Measurements from ENCODE around the gene OR4C11. TPM values are rescaled to one million over a fixed set of nuclear protein-coding genes. Genes with fewer than 3 reads are reported as not detected.

OR4C11 gene
- total RNA-seq (ENCODE audit: unreplicated experiment) = not detected
- long read RNA-seq = 0 reads

DNA sequence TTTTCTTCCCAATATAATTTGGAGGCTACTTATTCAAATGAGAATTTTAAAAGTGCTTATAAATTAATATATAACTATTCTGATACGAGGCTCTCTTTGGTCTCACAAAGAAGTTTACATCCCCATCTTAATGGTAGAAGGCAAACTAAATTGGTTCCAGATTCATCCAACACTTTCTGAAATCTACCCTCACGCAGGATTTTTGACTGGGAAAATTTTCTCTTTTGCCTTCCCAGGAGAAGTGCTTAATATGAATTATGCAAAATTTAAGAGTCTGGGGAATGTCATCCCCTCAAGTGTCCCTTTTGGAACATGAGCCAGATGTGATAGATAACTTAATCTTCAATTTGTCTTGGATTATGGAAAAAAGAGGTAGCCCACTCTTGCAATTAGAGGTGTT, at the start of gene OR4C11:
TSS of gene OR4C11 (minus strand) at position 101 of the 400 bp plus-strand sequence. CDS start 3,272 bp downstream, outside the sequence.
- H3K27me3 Mint-ChIP-seq (ENCODE audit: unreplicated experiment) = no peaks in the 10 kb centered on the region
- no peak within 1 kb of the TSS for H3K27ac Mint-ChIP-seq (ENCODE audit: unreplicated experiment)
- TF ChIP-seq CTCF (IDR thresholded peaks at IDR 0.05; ENCODE audit: unreplicated experiment) = no peak
- no peak within 1 kb of the TSS for H3K4me3 Mint-ChIP-seq (ENCODE audit: unreplicated experiment)
- DNase-seq (ENCODE audit: low spot score) = no peak
- H3K4me1 Mint-ChIP-seq (ENCODE audit: unreplicated experiment) = no peaks in the 10 kb centered on the region
- peaks cover 13% of the 10 kb centered on the region for H3K9me3 Mint-ChIP-seq (ENCODE audit: unreplicated experiment)
- no peaks in the 10 kb centered on the region for H3K36me3 Mint-ChIP-seq (ENCODE audit: low read depth, unreplicated experiment)

DNA sequence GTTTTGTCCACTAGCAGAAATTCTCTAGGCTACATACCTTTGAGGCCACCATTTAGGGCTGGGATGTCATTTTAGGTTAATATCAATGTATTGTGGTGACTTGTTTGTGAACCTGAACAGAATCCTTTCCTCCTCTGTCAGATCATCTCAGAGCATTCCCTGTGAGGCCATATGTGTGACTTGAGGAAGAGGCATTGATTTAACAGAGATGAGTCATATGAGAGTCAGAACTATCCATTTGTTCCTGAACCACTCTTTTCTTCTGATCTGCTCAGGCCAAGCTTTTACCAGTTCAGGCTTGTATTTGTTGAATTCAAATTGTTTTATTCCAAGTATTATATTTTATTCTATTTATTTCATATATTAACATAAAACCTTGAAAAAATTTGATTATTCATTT, 47.7 kb upstream of the OR4C11 start:
- no peak overlapping the region for H3K4me3 Mint-ChIP-seq (ENCODE audit: unreplicated experiment)
- peaks cover 3% of the 10 kb centered on the region for H3K36me3 Mint-ChIP-seq (ENCODE audit: low read depth, unreplicated experiment)
- peaks cover 25% of the 10 kb centered on the region for H3K9me3 Mint-ChIP-seq (ENCODE audit: unreplicated experiment)
- H3K4me1 Mint-ChIP-seq (ENCODE audit: unreplicated experiment) = no peaks in the 10 kb centered on the region
- TF ChIP-seq CTCF (IDR thresholded peaks at IDR 0.05; ENCODE audit: unreplicated experiment) = no peak
- no peak for DNase-seq (ENCODE audit: low spot score)
- H3K27me3 Mint-ChIP-seq (ENCODE audit: unreplicated experiment) = no peaks in the 10 kb centered on the region
- no peak overlapping the region for H3K27ac Mint-ChIP-seq (ENCODE audit: unreplicated experiment)

DNA sequence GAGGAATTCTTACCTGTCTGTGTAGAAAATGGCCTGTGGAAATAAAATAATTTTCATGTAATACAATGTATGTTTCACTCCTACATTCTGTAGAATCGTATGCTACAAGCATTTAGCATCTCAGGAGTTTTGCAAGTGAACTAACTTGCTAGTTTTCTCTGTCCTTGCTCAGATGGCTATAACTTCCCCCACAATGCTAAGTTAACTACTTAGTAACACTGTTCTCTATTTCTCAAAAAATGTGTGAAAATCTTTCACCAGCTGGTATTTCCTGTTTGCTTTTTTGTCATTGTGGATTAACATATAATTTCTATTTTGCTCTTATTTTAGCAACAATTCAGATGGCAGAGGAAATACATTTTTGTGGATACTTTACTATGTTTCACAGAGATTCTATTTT, 45.1 kb upstream of the OR4C11 start:
- Mint-ChIP-seq H3K9me3 (ENCODE audit: unreplicated experiment) (peaks cover 26% of the 10 kb centered on the region), H3K4me1 (ENCODE audit: unreplicated experiment) (no peaks in the 10 kb centered on the region), H3K27ac (ENCODE audit: unreplicated experiment) (no peak overlapping the region), H3K27me3 (ENCODE audit: unreplicated experiment) (no peaks in the 10 kb centered on the region), H3K4me3 (ENCODE audit: unreplicated experiment) (no peak overlapping the region), H3K36me3 (ENCODE audit: low read depth, unreplicated experiment) (peaks cover 3% of the 10 kb centered on the region)
- DNase-seq (ENCODE audit: low spot score) = no peak
- TF ChIP-seq CTCF (IDR thresholded peaks at IDR 0.05; ENCODE audit: unreplicated experiment) = no peak

DNA sequence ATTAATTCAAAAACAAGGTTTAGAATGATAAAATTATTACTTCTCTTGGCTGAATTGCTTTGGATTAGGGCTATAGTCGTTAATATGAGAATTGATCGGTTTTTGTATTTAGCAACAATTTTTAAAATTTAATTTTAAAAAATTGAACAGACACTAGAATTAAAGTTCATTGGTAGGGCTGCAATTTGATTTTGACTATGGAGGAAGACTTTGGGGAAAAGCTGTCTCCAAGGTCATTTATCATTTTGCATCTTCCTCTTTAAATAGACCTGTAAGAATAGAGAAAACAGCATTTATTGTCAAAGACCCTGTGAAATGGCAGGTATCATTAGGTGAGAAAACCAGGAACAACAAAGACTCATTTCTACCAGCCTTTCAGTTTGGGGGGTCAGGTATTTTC, 40.6 kb upstream of the OR4C11 start, which contains the start of gene OR4S2:
TSS of gene OR4S2 (plus strand) at position 301 of the 400 bp plus-strand sequence. CDS start 2,577 bp downstream, outside the sequence.
- no peak within 1 kb of the TSS for H3K27ac Mint-ChIP-seq (ENCODE audit: unreplicated experiment)
- no peaks in the 10 kb centered on the region for H3K4me1 Mint-ChIP-seq (ENCODE audit: unreplicated experiment)
- H3K9me3 Mint-ChIP-seq (ENCODE audit: unreplicated experiment) = peaks cover 9% of the 10 kb centered on the region
- no peak for TF ChIP-seq CTCF (IDR thresholded peaks at IDR 0.05; ENCODE audit: unreplicated experiment)
- no peaks in the 10 kb centered on the region for H3K27me3 Mint-ChIP-seq (ENCODE audit: unreplicated experiment)
- DNase-seq (ENCODE audit: low spot score) = no peak
- H3K36me3 Mint-ChIP-seq (ENCODE audit: low read depth, unreplicated experiment) = no peaks in the 10 kb centered on the region
- no peak within 1 kb of the TSS for H3K4me3 Mint-ChIP-seq (ENCODE audit: unreplicated experiment)

DNA sequence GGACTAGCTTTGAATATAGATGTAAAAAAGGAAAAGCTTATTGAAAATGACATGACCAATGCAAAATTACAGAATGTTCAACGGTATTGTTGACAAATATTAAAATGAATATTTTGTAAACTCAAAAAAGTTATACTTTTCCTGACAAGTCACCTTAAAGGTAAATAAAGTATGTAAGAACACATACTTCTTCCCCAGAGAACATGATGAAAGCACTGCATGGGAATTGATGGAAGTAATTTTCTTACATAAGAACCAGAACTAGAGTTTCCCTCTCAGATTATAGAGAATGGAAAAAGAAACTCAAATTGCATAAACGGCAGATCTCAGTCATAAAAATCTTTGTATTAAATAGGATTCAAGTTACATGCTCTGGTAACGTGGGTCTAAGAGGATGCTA, 27.4 kb upstream of the OR4C11 start, which contains the start of gene OR4P4:
TSS of gene OR4P4 (plus strand) at position 301 of the 400 bp plus-strand sequence.
- TF ChIP-seq CTCF (IDR thresholded peaks at IDR 0.05; ENCODE audit: unreplicated experiment) = no peak
- Mint-ChIP-seq H3K4me3 (ENCODE audit: unreplicated experiment) (no peak within 1 kb of the TSS), H3K27ac (ENCODE audit: unreplicated experiment) (no peak within 1 kb of the TSS), H3K4me1 (ENCODE audit: unreplicated experiment) (no peaks in the 10 kb centered on the region), H3K9me3 (ENCODE audit: unreplicated experiment) (peaks cover 19% of the 10 kb centered on the region), H3K27me3 (ENCODE audit: unreplicated experiment) (no peaks in the 10 kb centered on the region), H3K36me3 (ENCODE audit: low read depth, unreplicated experiment) (no peaks in the 10 kb centered on the region)
- no peak for DNase-seq (ENCODE audit: low spot score)
